Loucy (cell line): ENCODE measurements around the gene RPH3AL.
"Not testable (repeated sequence)": the region's sequence is repeated elsewhere in the genome, so short reads cannot be mapped to it uniquely, and the experiment has no call there.

ENCODE experiments used
- H2AFZ ChIP-seq: fragments of 200-600 bp; sonication (generic); 2 replicates; pipeline ENCODE4 v1.6.0; 2016; ENCODE audit warnings: antibody characterized with exemption, mild to moderate bottlenecking, low read length, moderate library complexity
- H3F3A ChIP-seq: fragments of 200-600 bp; 2 replicates; pipeline ENCODE4 v1.6.0; 2016; ENCODE audit warnings: antibody characterized with exemption, low read depth, mild to moderate bottlenecking
- H3K27me3 ChIP-seq: fragments of 200-600 bp; sonication (generic); 2 replicates; pipeline ENCODE4 v1.6.1; 2014; ENCODE audit warnings: low read length, mild to moderate bottlenecking; ENCODE audit not compliant: insufficient read depth, poor library complexity, severe bottlenecking
- H3K36me3 ChIP-seq: fragments of 200-600 bp; sonication (generic); 2 replicates; pipeline ENCODE4 v1.6.1; 2016; ENCODE audit warnings: low read length; ENCODE audit not compliant: insufficient read depth
- H3K4me1 ChIP-seq: fragments of 200-600 bp; sonication (generic); 2 replicates; pipeline ENCODE4 v1.5.1; 2014; ENCODE audit warnings: low read length, mild to moderate bottlenecking; ENCODE audit not compliant: insufficient read depth, poor library complexity, severe bottlenecking
- H3K4me2 ChIP-seq: fragments of 200-600 bp; sonication (generic); 2 replicates; pipeline ENCODE4 v1.6.0; 2014; ENCODE audit warnings: antibody characterized with exemption, low read length, low read depth, mild to moderate bottlenecking; ENCODE audit not compliant: poor library complexity, severe bottlenecking
- H3K4me3 ChIP-seq: fragments of 200-600 bp; sonication (generic); 2 replicates; pipeline ENCODE4 v1.5.1; 2014; ENCODE audit warnings: low read length, mild to moderate bottlenecking, mixed read lengths; ENCODE audit not compliant: poor library complexity, severe bottlenecking
- H3K79me2 ChIP-seq: fragments of 200-600 bp; sonication (generic); 2 replicates; pipeline ENCODE4 v1.6.1; 2014; ENCODE audit warnings: low read length; ENCODE audit not compliant: insufficient read depth
- H3K9ac ChIP-seq: fragments of 200-600 bp; sonication (generic); 2 replicates; pipeline ENCODE4 v1.6.0; 2014; ENCODE audit warnings: mild to moderate bottlenecking, low read depth, low read length, moderate library complexity; ENCODE audit not compliant: poor library complexity, severe bottlenecking
- H3K9me2 ChIP-seq: fragments of 200-600 bp; sonication (generic); replicated peaks from 2 replicates; pipeline ENCODE4 v1.6.1; 2016; ENCODE audit warnings: low read depth, low read length, mixed read lengths
- H3K9me3 ChIP-seq: fragments of 200-600 bp; sonication (generic); 2 replicates; pipeline ENCODE4 v1.6.1; 2014; ENCODE audit warnings: mild to moderate bottlenecking, antibody characterized with exemption, low read length, low read depth; ENCODE audit not compliant: insufficient read depth
- H4K20me1 ChIP-seq: fragments of 200-600 bp; sonication (generic); 2 replicates; pipeline ENCODE4 v1.6.0; 2014; ENCODE audit warnings: antibody characterized with exemption, low read length, mild to moderate bottlenecking; ENCODE audit not compliant: insufficient read depth, poor library complexity, severe bottlenecking
- EZH2phosphoT487 ChIP-seq: fragments of 200-600 bp; IDR thresholded peaks from 2 replicates; pipeline ENCODE4 v1.6.1; 2018; ENCODE audit warnings: antibody characterized with exemption, mild to moderate bottlenecking, moderate library complexity, borderline replicate concordance
- TF ChIP-seq, protein P1 (sequence below): fragments of 200-600 bp; sonication (generic); conservative IDR thresholded peaks from 2 replicates; pipeline ENCODE4 v1.5.1; 2014; ENCODE audit warnings: mild to moderate bottlenecking, antibody characterized with exemption, low read length

Gene RPH3AL

DNA sequence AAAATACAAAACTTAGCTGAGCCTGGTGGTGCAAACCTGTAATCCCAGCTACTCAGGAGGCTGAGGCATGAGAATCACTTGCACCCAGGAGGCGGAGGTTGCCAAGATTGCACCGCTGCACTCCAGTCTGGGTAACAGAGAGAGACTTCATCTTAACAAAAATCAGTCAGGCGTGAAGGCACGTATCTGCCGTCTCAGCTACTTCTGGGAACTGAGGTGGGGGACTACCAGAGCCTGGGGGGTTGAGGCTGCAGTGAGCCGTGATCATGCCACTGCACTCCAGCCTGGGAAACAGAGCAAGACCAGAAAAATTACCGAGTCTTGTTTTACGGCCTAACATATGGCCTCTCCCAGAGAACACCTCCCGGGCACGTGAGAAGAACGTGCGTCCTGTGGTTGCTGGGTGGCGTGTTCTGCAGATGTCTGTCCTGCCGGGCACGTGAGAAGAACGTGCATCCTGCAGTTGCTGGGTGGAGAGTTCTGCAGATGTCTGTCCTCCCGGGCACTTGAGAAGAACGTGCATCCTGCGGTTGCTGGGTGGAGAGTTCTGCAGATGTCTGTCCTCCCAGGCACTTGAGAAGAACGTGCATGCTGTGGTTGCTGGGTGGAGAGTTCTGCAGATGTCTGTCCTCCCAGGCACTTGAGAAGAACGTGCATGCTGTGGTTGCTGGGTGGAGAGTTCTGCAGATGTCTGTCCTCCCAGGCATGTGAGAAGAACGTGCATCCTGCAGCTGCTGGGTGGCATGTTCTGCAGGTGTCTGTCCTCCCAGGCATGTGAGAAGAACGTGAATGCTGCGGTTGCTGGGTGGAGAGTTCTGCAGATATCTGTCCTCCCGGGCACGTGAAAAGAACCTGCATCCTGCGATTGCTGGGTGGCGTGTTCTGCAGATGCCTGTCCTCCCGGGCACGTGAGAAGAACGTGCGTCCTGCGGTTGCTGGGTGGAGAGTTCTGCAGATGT is 14.3 kb upstream of the RPH3AL start:
- H3K36me3 ChIP-seq, H2AFZ ChIP-seq, H3K9me2 ChIP-seq, H4K20me1 ChIP-seq, H3F3A ChIP-seq, H3K4me1 ChIP-seq, H3K9ac ChIP-seq, H3K4me2 ChIP-seq, H3K79me2 ChIP-seq, H3K27me3 ChIP-seq, H3K4me3 ChIP-seq: not testable (repeated sequence)
- H3K9me3 ChIP-seq, result peaks cover 14% of the 10 kb centered on the region

DNA sequence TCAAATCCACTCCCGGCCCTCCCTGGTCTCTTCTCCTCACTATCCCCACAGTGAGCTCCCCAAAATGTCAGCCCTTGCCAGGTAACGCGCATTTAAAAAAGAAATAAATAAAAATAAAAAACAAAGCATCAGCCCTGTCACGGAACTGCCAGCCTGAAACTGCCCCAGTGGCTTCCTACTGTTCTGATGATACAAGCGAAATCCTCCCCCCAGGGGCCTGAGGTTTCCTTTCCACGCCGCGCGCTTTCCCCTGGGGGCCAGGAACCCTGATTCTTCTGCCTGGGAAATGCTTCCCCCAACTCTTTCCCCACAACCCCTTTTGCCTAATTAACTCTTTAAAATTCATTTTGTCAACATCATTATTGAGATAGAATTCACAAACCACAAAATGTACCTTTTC is 12.2 kb upstream of the RPH3AL start:
- Histone ChIP-seq H3K79me2 (no peaks in the 10 kb centered on the region), H3K27me3 (no peaks in the 10 kb centered on the region), H2AFZ (no peak overlapping the region), H3K9me3 (peaks cover 14% of the 10 kb centered on the region), H3K36me3 (no peaks in the 10 kb centered on the region), H3K4me1 (peaks cover 6% of the 10 kb centered on the region), H3K9me2 (no peaks in the 10 kb centered on the region), H3K9ac (no peak overlapping the region), H3F3A (no peaks in the 10 kb centered on the region), H4K20me1 (no peaks in the 10 kb centered on the region), H3K4me3 (no peak overlapping the region), H3K4me2 (no peak overlapping the region)
- TF ChIP-seq EZH2phosphoT487, result no peak
- TF ChIP-seq, protein P1, sequence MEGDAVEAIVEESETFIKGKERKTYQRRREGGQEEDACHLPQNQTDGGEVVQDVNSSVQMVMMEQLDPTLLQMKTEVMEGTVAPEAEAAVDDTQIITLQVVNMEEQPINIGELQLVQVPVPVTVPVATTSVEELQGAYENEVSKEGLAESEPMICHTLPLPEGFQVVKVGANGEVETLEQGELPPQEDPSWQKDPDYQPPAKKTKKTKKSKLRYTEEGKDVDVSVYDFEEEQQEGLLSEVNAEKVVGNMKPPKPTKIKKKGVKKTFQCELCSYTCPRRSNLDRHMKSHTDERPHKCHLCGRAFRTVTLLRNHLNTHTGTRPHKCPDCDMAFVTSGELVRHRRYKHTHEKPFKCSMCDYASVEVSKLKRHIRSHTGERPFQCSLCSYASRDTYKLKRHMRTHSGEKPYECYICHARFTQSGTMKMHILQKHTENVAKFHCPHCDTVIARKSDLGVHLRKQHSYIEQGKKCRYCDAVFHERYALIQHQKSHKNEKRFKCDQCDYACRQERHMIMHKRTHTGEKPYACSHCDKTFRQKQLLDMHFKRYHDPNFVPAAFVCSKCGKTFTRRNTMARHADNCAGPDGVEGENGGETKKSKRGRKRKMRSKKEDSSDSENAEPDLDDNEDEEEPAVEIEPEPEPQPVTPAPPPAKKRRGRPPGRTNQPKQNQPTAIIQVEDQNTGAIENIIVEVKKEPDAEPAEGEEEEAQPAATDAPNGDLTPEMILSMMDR, result no peak

DNA sequence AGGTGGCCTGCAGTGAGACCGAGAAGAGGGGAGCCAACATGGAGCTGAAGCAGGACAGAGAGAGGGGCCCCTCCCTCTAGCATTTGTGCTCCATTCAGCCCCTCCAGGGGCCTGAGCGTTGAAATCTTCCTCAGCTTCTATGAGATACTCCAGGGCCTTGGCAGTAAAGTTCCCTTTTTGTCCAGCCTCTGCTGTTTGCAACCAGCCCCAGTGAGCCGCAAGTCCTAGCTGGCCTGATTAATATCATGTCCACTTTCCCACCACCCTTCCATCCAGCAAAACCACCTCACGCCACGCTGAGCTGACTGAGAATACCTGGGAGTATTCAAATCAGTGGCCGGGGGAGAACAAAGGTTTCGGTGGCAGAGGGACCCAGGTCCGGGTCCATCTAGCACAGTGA is 11.7 kb upstream of the RPH3AL start:
- H3K9me3 ChIP-seq, result peaks cover 10% of the 10 kb centered on the region
- peaks cover 6% of the 10 kb centered on the region for H3K4me1 ChIP-seq
- H3K9me2 ChIP-seq, result no peaks in the 10 kb centered on the region
- no peaks in the 10 kb centered on the region for H3K27me3 ChIP-seq
- H3K4me3 ChIP-seq, result no peak overlapping the region
- H3K4me2 ChIP-seq, result no peak overlapping the region
- no peaks in the 10 kb centered on the region for H3K36me3 ChIP-seq
- no peak overlapping the region for H3K9ac ChIP-seq
- H3K79me2 ChIP-seq, result no peaks in the 10 kb centered on the region
- H4K20me1 ChIP-seq, result no peaks in the 10 kb centered on the region
- no peak overlapping the region for H2AFZ ChIP-seq
- TF ChIP-seq, protein P1, result no peak
- no peak for TF ChIP-seq EZH2phosphoT487
- H3F3A ChIP-seq, result no peaks in the 10 kb centered on the region

DNA sequence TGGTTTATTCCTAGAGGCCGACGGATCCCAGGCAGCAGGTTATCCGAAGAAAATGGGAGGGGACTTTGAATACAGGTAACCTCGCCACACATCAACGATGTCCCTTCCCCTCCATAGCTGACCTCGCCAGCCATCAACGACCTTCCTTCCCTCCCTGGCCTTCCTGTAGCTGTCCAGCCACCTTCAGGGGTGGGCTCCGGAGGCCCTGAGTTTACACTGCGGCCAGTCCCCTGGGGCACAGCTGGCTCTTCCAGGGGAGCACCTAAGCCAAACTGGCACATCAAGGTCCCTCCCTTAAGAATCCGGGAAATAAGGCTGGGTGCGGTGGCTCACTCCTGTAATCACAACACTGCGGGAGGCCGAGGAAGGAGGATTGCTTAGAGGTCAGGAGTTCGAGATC is 10.1 kb upstream of the RPH3AL start:
- no peak overlapping the region for H3K4me2 ChIP-seq
- no peak overlapping the region for H3K4me3 ChIP-seq
- no peaks in the 10 kb centered on the region for H4K20me1 ChIP-seq
- H3K9me2 ChIP-seq, result no peaks in the 10 kb centered on the region
- peaks cover 6% of the 10 kb centered on the region for H3K4me1 ChIP-seq
- no peak for TF ChIP-seq EZH2phosphoT487
- TF ChIP-seq, protein P1, result no peak
- H3K79me2 ChIP-seq, result no peaks in the 10 kb centered on the region
- no peaks in the 10 kb centered on the region for H3K36me3 ChIP-seq
- H3K27me3 ChIP-seq, result no peaks in the 10 kb centered on the region
- no peak overlapping the region for H3K9ac ChIP-seq
- H2AFZ ChIP-seq, result no peak overlapping the region
- H3K9me3 ChIP-seq, result no peaks in the 10 kb centered on the region; the same call in 1 of the 2 replicates
- no peaks in the 10 kb centered on the region for H3F3A ChIP-seq
